Hematopoietic multipotent progenitor cell treated with erythropoietin and hydrocortisone succinate and interleukin-3 and kit ligand, for 4 days (in vitro differentiated cells): ENCODE measurements around the gene TBC1D3B.
"Not testable (repeated sequence)": the region's sequence is repeated elsewhere in the genome, so short reads cannot be mapped to it uniquely, and the experiment has no call there.

Source experiments
- DNase-seq: peaks from one replicate; pipeline ENCODE4 v3.0.0-alpha.2; 2015

TBC1D3B gene

DNA sequence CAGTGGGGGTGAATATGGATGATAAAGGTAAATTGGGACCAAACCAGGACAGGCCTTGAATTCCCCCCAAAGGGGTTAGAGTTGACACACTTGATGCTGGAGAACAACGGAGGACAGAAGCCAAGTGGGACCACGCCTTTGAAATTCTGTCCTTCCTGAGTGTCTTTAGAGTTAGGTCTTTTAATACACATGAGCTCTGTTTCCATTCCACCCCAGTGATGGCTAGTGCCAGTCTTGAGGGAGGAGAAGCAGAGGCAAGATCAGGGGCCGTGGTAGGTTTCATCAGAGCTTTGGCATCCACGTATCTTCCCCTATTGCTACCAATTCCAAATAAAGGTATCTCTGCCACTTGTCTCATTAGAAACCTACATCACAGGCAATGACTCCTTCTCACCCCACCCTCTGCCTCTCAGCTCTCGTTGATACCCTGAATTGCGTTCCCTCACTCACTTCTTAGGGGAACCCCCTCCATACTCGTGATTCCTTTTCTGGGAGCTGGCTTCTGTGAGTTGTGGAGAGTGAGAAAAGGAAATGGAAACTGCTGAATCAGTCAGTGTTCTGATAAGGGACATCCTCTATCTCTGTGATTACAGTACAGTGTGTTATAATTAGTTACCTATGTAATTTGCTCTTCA is 22.5 kb upstream of the TBC1D3B start:
- DNase-seq, result peak; percentile 57

- no peak for DNase-seq
Observed at GRCh38 chr17:36197387-36197703, 20.9 kb upstream of the TBC1D3B start.

- DNase-seq, result no peak
Observed at GRCh38 chr17:36196131-36196486, 19.7 kb upstream of the TBC1D3B start.

GRCh38 chr17:36195434-36196130 is 19.1 kb upstream of the TBC1D3B start:
- no peak for DNase-seq

DNA sequence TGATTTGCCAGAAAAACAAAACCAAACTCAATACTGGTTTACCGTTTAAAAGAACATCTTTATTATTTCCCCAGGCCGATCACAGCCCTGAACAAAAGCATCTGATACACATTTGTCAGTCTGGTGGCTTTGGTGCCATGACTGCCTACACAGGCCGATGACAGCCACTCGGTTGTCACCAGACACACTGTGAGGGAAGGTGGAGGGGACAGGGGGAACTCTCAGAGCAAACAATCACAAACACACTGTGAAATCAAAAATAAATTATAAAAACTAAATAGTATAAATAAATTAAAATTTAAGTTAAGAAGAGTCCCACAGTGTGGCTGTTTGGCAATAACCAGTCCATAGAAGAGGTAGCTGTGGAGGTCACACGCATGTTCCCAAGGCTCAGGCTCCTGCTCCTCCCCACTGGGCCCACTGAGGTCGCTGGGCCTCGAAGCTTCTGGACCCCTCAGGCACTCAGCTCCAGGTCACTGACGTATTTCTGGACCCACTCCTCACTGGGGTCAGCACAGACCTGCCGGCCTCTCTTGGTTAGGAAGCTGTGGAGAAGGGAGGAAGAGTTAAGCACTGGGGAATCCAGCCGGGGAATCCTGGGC is 18.5 kb upstream of the TBC1D3B start:
- DNase-seq, result not testable (repeated sequence)

GRCh38 chr17:36194147-36194831 is 17.9 kb upstream of the TBC1D3B start:
- not testable (repeated sequence) for DNase-seq

DNA sequence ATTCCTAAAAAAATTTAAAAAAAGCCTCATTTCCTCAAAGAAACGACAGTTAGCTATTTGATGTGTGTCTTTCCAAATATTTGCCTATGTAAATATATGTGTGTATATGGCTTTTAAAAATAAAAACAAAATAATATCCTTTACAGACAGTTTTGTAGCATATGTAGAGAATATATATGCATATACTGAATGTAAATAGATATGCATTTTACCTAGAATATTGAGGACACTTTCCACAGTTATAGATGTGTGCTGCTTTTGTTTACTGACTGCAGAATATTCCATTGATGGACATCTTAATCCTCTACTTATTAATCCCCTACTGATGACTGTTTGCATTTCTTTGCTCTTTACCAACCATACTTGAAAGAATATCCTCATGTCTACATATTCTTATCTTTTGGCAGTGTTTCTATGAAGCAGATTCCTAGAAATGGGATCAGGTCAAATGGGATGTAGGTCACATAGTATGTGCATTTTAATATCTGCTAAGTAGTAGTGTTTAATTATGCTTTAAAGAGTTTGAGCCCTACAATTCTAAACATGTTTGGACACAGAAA is 16.9 kb upstream of the TBC1D3B start:
- no peak for DNase-seq

DNA sequence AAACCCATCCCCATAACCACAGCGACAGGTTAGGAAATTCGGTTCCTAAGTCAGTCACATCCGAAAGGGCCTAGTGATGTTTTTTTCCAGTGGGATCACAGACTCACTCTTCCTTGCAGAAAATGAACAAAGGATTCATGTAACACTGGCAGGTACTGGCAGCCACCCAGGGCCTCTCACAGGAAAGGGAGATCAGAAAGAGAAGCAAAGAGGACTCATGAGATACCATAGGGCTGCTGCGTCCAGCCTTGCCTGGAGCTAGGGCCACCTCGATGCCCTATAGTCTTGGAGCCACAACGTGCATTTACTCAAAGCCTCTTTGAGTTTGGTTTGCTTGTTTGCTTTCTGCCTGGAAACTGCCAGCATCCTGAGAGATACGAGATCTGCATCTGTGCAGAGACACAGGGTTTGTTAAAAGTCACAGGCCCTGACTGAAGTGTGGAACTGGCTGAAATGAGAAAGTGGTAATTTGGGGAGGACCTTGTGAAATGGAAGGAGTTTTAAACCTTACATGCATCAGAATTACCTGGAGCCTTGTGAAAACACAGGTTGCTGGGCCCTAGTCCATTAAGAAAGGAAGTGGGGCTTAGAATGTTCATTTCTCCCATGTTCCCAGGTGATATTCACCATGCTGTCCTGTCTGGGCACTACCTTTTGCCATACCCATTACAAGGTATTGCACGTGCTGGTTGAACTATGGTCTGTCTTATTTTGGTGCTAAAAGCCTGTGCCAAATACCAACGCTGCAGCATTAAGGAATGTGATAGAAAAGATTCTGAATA is 14.3 kb upstream of the TBC1D3B start:
- not testable (repeated sequence) for DNase-seq

DNA sequence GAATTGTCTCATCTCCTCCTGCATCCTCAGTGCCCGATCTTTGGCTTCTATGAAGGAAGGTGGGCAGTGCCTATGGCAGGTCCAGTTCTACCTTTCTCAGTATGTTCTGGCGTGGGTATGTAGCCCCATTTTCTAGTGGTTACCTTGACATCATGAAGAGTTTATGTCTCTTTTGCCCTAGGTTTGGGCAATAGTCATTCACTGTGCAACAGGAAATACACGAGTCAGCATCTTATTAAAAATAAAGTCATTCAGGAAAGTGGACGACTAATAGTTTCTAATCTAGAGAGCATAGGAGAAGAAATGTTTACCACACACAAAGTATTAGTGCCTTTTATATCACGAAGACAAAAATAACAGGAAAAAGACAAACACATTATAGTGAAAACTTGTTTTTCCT is 13.6 kb upstream of the TBC1D3B start:
- DNase-seq, result not testable (repeated sequence)

GRCh38 chr17:36188891-36189306 is 12.5 kb upstream of the TBC1D3B start:
- peak; percentile 96 for DNase-seq

- DNase-seq, result peak; percentile 50
Observed at GRCh38 chr17:36187943-36188665, 11.7 kb upstream of the TBC1D3B start.

DNA sequence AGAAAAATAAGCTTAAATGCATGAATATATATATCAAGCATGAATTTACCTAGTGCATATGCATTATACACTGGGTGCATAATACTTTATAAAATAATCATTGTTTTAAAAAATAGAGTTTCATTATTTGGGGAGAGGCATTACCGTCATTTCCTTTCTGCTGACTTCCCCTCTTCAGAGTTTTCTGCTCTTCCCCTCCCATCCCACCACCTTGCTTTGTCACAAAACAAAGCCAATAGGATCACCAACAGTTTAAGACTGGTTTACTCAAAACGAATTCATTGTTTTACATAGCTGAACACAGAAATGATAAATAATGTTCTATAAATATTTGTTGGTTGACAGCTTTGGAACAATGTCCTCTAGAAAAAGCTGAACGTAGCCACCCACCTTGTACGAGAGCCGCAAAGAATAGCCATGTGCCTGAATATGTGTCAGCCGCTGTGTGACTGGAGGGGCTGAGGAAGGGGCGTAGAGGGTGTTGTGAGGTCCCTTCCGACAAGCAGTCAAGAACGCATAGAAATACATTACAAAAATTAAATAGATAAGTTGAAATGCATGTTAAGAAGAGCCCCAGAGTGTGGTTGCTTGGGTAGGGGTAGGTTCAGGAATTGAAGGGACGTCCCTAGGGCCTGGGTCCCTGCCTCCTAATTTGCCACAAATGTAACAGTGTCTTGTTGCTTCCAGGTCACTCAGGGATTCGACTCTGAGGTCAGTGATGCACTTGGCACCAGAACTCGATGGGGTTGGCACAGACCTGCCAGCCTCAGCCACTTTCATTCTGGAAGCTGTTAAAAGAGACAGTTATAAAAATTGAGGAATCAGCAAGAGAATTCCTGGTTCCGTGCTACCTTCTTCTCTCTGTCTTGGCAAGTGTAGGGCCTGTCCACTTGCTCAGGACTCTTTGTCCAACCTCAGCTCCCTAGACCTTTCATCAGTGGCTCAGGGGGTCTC is 10.7 kb upstream of the TBC1D3B start:
- peak; percentile 50 for DNase-seq

GRCh38 chr17:36185416-36185815 is 9.0 kb upstream of the TBC1D3B start:
- DNase-seq, result peak; percentile 26

GRCh38 chr17:36184023-36184765 is 7.8 kb upstream of the TBC1D3B start:
- DNase-seq, result no peak

GRCh38 chr17:36183001-36183971 is 6.8 kb upstream of the TBC1D3B start:
- peak; percentile 84 for DNase-seq

GRCh38 chr17:36182176-36183000 is 6.0 kb upstream of the TBC1D3B start:
- peak; percentile 28 for DNase-seq

GRCh38 chr17:36181446-36182175 is 5.2 kb upstream of the TBC1D3B start:
- DNase-seq, result not testable (repeated sequence)
